ENCODE results near the gene CDK4.

DNA sequence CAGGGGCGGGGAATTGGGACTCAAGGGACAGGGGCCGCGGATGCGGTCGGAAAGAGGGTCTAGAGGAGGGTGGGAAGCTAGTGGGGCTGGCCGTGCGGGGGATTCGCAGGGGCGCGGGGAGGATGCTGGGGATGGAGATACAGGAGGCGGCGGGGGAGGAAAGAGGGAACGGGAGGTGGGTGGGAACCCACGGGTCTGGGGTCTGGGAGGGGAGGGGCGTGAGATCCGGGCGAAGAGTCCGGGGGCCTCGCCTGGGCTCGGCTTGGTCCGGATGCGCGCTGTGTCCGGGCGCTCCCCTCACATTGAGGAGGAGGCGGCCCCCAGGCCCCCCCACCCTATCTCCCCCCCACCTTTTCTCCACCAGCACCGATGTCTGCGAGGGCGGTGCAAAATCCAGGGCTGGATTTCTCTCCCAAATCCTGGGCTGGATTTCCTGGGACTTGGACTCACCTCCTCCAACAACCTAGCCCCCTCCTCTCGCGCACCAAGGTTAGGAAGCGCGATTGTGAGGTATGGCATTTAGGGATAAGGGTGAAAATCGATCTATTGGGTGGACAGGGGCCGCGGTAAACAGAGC lies 13.4 kb downstream of the CDK4 start, which contains the start of gene AGAP2:
- TF ChIP-seq, protein P1, sequence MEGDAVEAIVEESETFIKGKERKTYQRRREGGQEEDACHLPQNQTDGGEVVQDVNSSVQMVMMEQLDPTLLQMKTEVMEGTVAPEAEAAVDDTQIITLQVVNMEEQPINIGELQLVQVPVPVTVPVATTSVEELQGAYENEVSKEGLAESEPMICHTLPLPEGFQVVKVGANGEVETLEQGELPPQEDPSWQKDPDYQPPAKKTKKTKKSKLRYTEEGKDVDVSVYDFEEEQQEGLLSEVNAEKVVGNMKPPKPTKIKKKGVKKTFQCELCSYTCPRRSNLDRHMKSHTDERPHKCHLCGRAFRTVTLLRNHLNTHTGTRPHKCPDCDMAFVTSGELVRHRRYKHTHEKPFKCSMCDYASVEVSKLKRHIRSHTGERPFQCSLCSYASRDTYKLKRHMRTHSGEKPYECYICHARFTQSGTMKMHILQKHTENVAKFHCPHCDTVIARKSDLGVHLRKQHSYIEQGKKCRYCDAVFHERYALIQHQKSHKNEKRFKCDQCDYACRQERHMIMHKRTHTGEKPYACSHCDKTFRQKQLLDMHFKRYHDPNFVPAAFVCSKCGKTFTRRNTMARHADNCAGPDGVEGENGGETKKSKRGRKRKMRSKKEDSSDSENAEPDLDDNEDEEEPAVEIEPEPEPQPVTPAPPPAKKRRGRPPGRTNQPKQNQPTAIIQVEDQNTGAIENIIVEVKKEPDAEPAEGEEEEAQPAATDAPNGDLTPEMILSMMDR (IDR thresholded peaks at IDR 0.05): no peak
- TF ChIP-seq POLR2A (IDR thresholded peaks at IDR 0.05): no peak

Measured in esophagus squamous epithelium (tissue), 4 donors.